HepG2 (cell line): ENCODE measurements around the gene CHIC1. TPM values are rescaled to one million over a fixed set of nuclear protein-coding genes. Genes with fewer than 3 reads are reported as not detected.

Experiments
- ATAC-seq: fragments of 200-7000 bp; cut with Tn5 transposase; 3 replicates; pipeline ENCODE4 v1.9.1; 2020; ENCODE audit warnings: mild to moderate bottlenecking, moderate library complexity
- BruUV-seq: library from RNA; stranded (reverse); fragments of 400-500 nt; replicated peaks from 2 replicates; lab custom pipeline; 2021; lab: Mats Ljungman, UMichigan
- CTCF ChIA-PET: fragments of 300-600 bp; formaldehyde crosslinking; extraction: SDS; loops from one replicate; lab custom pipeline; 2021; ENCODE audit warnings: low total read pairs, inconsistent platforms, low intra/inter-chr PET ratio; lab: Yijun Ruan, JAX
- POLR2A ChIA-PET: fragments of 350-600 bp; sonication (Branson Sonifier 250); formaldehyde crosslinking; loops from one replicate; lab custom pipeline; 2020; ENCODE audit warnings: antibody characterized with exemption, inconsistent platforms; lab: Yijun Ruan, JAX
- DNase-seq: peaks from one replicate; pipeline ENCODE4 v3.0.0-alpha.2; 2015; ENCODE audit warnings: low spot score
- FAIRE-seq: peaks from 3 replicates; lab custom pipeline; 2011; peaks lifted over from hg19 to GRCh38; lab: Jason Lieb, UNC
- H2AFZ ChIP-seq: one replicate; pipeline ENCODE4 v1.6.1; 2011; ENCODE audit warnings: low read length, inconsistent platforms
- H3K27ac ChIP-seq: fragments of 300-600 bp; 3 replicates; pipeline ENCODE4 v1.8.0; 2011; ENCODE audit warnings: mixed run types, mild to moderate bottlenecking, mixed read lengths, low read length, inconsistent platforms; ENCODE audit not compliant: insufficient read depth; ENCODE audit errors: extremely low read length
- H3K27me3 ChIP-seq, 2 experiments: fragments of 200-600 bp in 1 of 2; 2 replicates in 1 of 2; 3 replicates in 1 of 2; pipeline versions ENCODE4 v1.6.0 to v1.8.0; 2011; ENCODE audit warnings: low read length in 2 of 2, mild to moderate bottlenecking in 2 of 2, moderate library complexity in 2 of 2, inconsistent platforms in 1 of 2; ENCODE audit not compliant: insufficient read depth in 2 of 2, control insufficient read depth in 1 of 2
- H3K36me3 ChIP-seq, 2 experiments: fragments of 200-600 bp in 1 of 2; replicated peaks in 1 of 2; 2 replicates in 1 of 2; 3 replicates in 1 of 2; pipeline versions ENCODE4 v1.5.1 to v1.8.0; 2011; ENCODE audit warnings: low read length in 2 of 2, inconsistent platforms in 1 of 2; ENCODE audit not compliant: insufficient read depth in 2 of 2, control insufficient read depth in 1 of 2
- H3K4me1 ChIP-seq: 2 replicates; pipeline ENCODE4 v1.5.1; 2012; ENCODE audit warnings: low read length, inconsistent platforms; ENCODE audit not compliant: insufficient read depth
- H3K4me2 ChIP-seq: 2 replicates; pipeline ENCODE4 v1.6.0; 2011; ENCODE audit warnings: low read depth, low read length, inconsistent platforms
- H3K4me3 ChIP-seq, 3 experiments: fragments of 200-600 bp in 1 of 3; sonication (generic), shearing (Covaris generic) in 1 of 3; replicated peaks in 1 of 3; 2 replicates each; pipeline ENCODE4 v1.5.1; 2011 to 2016; ENCODE audit warnings: low read length in 3 of 3, inconsistent platforms in 2 of 3, low read depth in 2 of 3, mild to moderate bottlenecking in 2 of 3, control low read depth in 1 of 3, mixed read lengths in 1 of 3; ENCODE audit not compliant: insufficient read depth in 1 of 3
- H3K79me2 ChIP-seq: one replicate; pipeline ENCODE4 v1.6.1; 2011; ENCODE audit warnings: low read length, inconsistent platforms; ENCODE audit not compliant: insufficient read depth
- H3K9ac ChIP-seq: 2 replicates; pipeline ENCODE4 v1.6.0; 2011; ENCODE audit warnings: mild to moderate bottlenecking, low read depth, low read length, inconsistent platforms; ENCODE audit not compliant: insufficient read depth
- H3K9me3 ChIP-seq: 2 replicates; pipeline ENCODE4 v1.5.1; 2012; ENCODE audit warnings: mild to moderate bottlenecking, low read length
- H4K20me1 ChIP-seq: 2 replicates; pipeline ENCODE4 v1.6.0; 2011; ENCODE audit warnings: inconsistent platforms, mild to moderate bottlenecking, low read length, moderate library complexity; ENCODE audit not compliant: insufficient read depth
- CEBPB ChIP-seq: IDR thresholded peaks from 2 replicates; pipeline ENCODE4 v1.6.1; 2011; ENCODE audit warnings: low read depth, low read length, improper control_type of control experiment, borderline replicate concordance
- CHCHD3 ChIP-seq: sonication (generic); formaldehyde crosslinking; IDR thresholded peaks from 2 replicates; pipeline ENCODE4 v1.8.0; 2022; ENCODE audit warnings: mild to moderate bottlenecking, missing genetic modification reagents, moderate library complexity
- DNMT3B ChIP-seq: conservative IDR thresholded peaks from 2 replicates; pipeline ENCODE4 v1.6.1; 2016; ENCODE audit warnings: missing biosample characterization, control low read depth
- GRHL1 ChIP-seq: sonication (generic); formaldehyde crosslinking; conservative IDR thresholded peaks from 2 replicates; pipeline ENCODE4 v1.8.0; 2022; ENCODE audit warnings: missing genetic modification reagents
- HIVEP1 ChIP-seq: sonication (generic); formaldehyde crosslinking; IDR thresholded peaks from 2 replicates; pipeline ENCODE4 v1.4.0; 2020; ENCODE audit warnings: mild to moderate bottlenecking, missing genetic modification reagents
- MAFK ChIP-seq, 2 experiments: IDR thresholded peaks in 1 of 2; conservative IDR thresholded peaks in 1 of 2; 2 replicates each; pipeline ENCODE4 v1.6.1; 2011; ENCODE audit warnings: improper control_type of control experiment in 2 of 2, low read length in 2 of 2
- MNT ChIP-seq: fragments of 450-650 bp; IDR thresholded peaks from 2 replicates; pipeline ENCODE4 v1.6.1; 2016
- RFX1 ChIP-seq: fragments of 450-650 bp; IDR thresholded peaks from 2 replicates; pipeline ENCODE4 v1.6.1; 2017
- TBX3 ChIP-seq: fragments of 450-650 bp; IDR thresholded peaks from 2 replicates; pipeline ENCODE4 v1.6.1; 2017; ENCODE audit warnings: antibody characterized with exemption, mild to moderate bottlenecking, inconsistent platforms, borderline replicate concordance
- ZFP41 ChIP-seq: sonication (generic); formaldehyde crosslinking; IDR thresholded peaks from 2 replicates; pipeline ENCODE4 v1.4.0; 2020; ENCODE audit warnings: mild to moderate bottlenecking, missing genetic modification reagents, borderline replicate concordance
- ZKSCAN5 ChIP-seq: sonication (generic); formaldehyde crosslinking; IDR thresholded peaks from 2 replicates; pipeline ENCODE4 v1.5.1; 2020; ENCODE audit warnings: mild to moderate bottlenecking, missing genetic modification reagents
- ZNF20 ChIP-seq: sonication (generic); formaldehyde crosslinking; IDR thresholded peaks from 2 replicates; pipeline ENCODE4 v1.4.0; 2020; ENCODE audit warnings: mild to moderate bottlenecking, moderate library complexity, missing genetic modification reagents
- ZNF430 ChIP-seq: sonication (generic); formaldehyde crosslinking; IDR thresholded peaks from 2 replicates; pipeline ENCODE4 v1.9.0; 2021; ENCODE audit warnings: mild to moderate bottlenecking, missing genetic modification reagents
- ZNF724P ChIP-seq: sonication (generic); formaldehyde crosslinking; IDR thresholded peaks from 2 replicates; pipeline ENCODE4 v1.8.0; 2022; ENCODE audit warnings: missing genetic modification reagents, borderline replicate concordance
- WGBS: methylation state at CpG from one replicate; pipeline ENCODE4 v1.1.6; 2017; ENCODE audit warnings: low lambda C conversion rate; 5-methylcytosine and 5-hydroxymethylcytosine counted together
- in situ Hi-C: cut with HindIII; loops from 2 replicates; pipeline ENCODE4 v1.10.0; 2017; ENCODE audit warnings: low pct_unique_long_range_greater_than_20kb; ENCODE audit not compliant: extremely low pct_ligation_motif_present
- intact Hi-C: fragments of 100-400 bp; cut with micrococcal nuclease; formaldehyde crosslinking; loops from one replicate; pipeline ENCODE4 v1.10.0; 2022; ENCODE audit not compliant: unreplicated experiment
- polyA plus RNA-seq, 8 experiments: library from polyadenylated mRNA; depleted of rRNA in 3 of 8; stranded (reverse) in 7 of 8; unstranded in 1 of 8; fragments of >200 nt; fragmentation: Illumina TruSeq in 4 of 8; extraction: Trizol in 4 of 8; gene quantifications; 2 replicates each; pipeline versions ENCODE4 v1.2.1 to v1.2.3, GENCODE V29; 2011 to 2016; ENCODE audit warnings: low read depth in 4 of 8, missing spikeins in 1 of 8, mixed read lengths in 1 of 8; ENCODE audit not compliant: insufficient read depth in 1 of 8
- total RNA-seq, 5 experiments: library from RNA; depleted of rRNA; stranded (reverse); fragments of >200 nt; fragmentation: Illumina TruSeq; extraction: Trizol; gene quantifications; 2 replicates each; pipeline ENCODE4 v1.2.3, GENCODE V29; 2016; ENCODE audit warnings: low read depth in 1 of 5
- TF ChIP-seq, protein P1 (sequence below): sonication (generic); formaldehyde crosslinking; IDR thresholded peaks from 2 replicates; pipeline ENCODE4 v1.4.0; 2020; ENCODE audit warnings: mild to moderate bottlenecking, missing genetic modification reagents, borderline replicate concordance
- TF ChIP-seq, protein P2 (sequence below): sonication (generic); formaldehyde crosslinking; IDR thresholded peaks from 2 replicates; pipeline ENCODE4 v1.4.0; 2020; ENCODE audit warnings: missing genetic modification reagents, borderline replicate concordance

CHIC1 gene
- total and polyA plus RNA-seq, 2 of the 13 experiments (the other 11 are each of a cell fraction or from before 2014, with no cell fraction given), result 0.04 TPM; not detected in 1

DNA sequence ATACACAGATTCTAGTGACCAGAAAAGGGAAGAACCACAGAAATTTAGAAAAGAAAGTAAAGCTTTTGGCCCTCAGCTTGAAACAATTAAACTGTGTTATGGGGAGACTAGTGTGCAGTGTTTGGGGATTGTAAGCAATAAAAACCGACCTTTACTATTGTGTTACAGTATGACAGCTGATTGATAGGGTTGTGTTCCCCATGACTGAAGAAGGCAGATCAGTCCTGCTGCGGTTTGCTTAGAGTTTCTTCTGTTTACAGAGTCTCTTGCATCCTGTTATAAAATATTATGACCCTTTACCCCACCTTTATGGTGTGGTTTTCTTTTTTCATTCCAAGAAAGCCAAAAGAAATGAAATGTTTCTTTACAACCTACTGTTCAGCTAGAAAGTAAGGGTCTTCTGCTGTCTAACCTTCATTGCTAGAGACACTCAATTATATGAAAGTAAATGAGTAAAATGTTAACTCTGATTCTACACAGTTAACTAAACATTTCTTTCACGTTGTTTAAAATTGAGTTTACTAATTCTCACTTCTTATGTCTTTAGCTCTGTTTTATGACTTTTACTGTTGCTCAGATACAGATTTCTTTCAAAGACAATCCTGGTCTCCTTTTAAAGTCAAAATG lies 18.1 kb downstream of the CHIC1 start:
- Histone ChIP-seq H3K27ac (no peak overlapping the region), H2AFZ (no peak overlapping the region), H3K4me2 (no peak overlapping the region), H4K20me1 (no peaks in the 10 kb centered on the region), H3K27me3 (no peaks in the 10 kb centered on the region), H3K9ac (no peak overlapping the region), H3K36me3 (no peaks in the 10 kb centered on the region), H3K79me2 (no peaks in the 10 kb centered on the region), H3K4me1 (no peaks in the 10 kb centered on the region), H3K9me3 (no peaks in the 10 kb centered on the region), H3K4me3 (no peak overlapping the region)
- intact Hi-C loops, result no loop called here
- BruUV-seq, result no TSS peak
- ChIA-PET CTCF (no interaction called here), POLR2A (no interaction called here)
- WGBS, result 0% methylated on average over 3 of the region's 3 CpGs
- DNase-seq (no peak), FAIRE-seq (no peak), ATAC-seq (no peak)
- in situ Hi-C loops, result no loop called here
- no peak for TF ChIP-seq CEBPB
- no peak for TF ChIP-seq ZKSCAN5 (CRISPR knock-in tag)
- TF ChIP-seq HIVEP1 (CRISPR knock-in tag), result no peak
- no peak for TF ChIP-seq CHCHD3
- TF ChIP-seq, protein P1, sequence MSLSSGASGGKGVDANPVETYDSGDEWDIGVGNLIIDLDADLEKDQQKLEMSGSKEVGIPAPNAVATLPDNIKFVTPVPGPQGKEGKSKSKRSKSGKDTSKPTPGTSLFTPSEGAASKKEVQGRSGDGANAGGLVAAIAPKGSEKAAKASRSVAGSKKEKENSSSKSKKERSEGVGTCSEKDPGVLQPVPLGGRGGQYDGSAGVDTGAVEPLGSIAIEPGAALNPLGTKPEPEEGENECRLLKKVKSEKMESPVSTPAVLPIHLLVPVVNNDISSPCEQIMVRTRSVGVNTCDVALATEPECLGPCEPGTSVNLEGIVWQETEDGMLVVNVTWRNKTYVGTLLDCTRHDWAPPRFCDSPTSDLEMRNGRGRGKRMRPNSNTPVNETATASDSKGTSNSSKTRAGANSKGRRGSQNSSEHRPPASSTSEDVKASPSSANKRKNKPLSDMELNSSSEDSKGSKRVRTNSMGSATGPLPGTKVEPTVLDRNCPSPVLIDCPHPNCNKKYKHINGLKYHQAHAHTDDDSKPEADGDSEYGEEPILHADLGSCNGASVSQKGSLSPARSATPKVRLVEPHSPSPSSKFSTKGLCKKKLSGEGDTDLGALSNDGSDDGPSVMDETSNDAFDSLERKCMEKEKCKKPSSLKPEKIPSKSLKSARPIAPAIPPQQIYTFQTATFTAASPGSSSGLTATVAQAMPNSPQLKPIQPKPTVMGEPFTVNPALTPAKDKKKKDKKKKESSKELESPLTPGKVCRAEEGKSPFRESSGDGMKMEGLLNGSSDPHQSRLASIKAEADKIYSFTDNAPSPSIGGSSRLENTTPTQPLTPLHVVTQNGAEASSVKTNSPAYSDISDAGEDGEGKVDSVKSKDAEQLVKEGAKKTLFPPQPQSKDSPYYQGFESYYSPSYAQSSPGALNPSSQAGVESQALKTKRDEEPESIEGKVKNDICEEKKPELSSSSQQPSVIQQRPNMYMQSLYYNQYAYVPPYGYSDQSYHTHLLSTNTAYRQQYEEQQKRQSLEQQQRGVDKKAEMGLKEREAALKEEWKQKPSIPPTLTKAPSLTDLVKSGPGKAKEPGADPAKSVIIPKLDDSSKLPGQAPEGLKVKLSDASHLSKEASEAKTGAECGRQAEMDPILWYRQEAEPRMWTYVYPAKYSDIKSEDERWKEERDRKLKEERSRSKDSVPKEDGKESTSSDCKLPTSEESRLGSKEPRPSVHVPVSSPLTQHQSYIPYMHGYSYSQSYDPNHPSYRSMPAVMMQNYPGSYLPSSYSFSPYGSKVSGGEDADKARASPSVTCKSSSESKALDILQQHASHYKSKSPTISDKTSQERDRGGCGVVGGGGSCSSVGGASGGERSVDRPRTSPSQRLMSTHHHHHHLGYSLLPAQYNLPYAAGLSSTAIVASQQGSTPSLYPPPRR (CRISPR knock-in tag), result no peak
- TF ChIP-seq MAFK (conservative IDR thresholded peaks at IDR 0.05 in 1 of 2, IDR thresholded peaks at IDR 0.05 in 1 of 2; ENCODE audit: low read length in 2 of 2), result no peak
- TF ChIP-seq TBX3, result no peak
- no peak for TF ChIP-seq RFX1
- TF ChIP-seq, protein P2, sequence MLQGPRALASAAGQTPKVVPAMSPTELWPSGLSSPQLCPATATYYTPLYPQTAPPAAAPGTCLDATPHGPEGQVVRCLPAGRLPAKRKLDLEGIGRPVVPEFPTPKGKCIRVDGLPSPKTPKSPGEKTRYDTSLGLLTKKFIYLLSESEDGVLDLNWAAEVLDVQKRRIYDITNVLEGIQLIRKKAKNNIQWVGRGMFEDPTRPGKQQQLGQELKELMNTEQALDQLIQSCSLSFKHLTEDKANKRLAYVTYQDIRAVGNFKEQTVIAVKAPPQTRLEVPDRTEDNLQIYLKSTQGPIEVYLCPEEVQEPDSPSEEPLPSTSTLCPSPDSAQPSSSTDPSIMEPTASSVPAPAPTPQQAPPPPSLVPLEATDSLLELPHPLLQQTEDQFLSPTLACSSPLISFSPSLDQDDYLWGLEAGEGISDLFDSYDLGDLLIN (CRISPR knock-in tag), result no peak
- no peak for TF ChIP-seq ZFP41 (CRISPR knock-in tag)
- no peak for TF ChIP-seq ZNF20 (CRISPR knock-in tag)
- TF ChIP-seq ZNF430 (CRISPR knock-in tag), result no peak
- no peak for TF ChIP-seq MNT
- no peak for TF ChIP-seq DNMT3B (CRISPR knock-in tag)
- TF ChIP-seq ZNF724P, result no peak
- no peak for TF ChIP-seq GRHL1 (CRISPR knock-in tag)
